ENCODE results near the gene LINGO1. TPM values are rescaled to one million over a fixed set of nuclear protein-coding genes. Genes with fewer than 3 reads are reported as not detected.

Gene LINGO1
- total and polyA plus RNA-seq, 12 donors: 0.21 to 2.7 (median 0.96) TPM; not detected in 2

DNA sequence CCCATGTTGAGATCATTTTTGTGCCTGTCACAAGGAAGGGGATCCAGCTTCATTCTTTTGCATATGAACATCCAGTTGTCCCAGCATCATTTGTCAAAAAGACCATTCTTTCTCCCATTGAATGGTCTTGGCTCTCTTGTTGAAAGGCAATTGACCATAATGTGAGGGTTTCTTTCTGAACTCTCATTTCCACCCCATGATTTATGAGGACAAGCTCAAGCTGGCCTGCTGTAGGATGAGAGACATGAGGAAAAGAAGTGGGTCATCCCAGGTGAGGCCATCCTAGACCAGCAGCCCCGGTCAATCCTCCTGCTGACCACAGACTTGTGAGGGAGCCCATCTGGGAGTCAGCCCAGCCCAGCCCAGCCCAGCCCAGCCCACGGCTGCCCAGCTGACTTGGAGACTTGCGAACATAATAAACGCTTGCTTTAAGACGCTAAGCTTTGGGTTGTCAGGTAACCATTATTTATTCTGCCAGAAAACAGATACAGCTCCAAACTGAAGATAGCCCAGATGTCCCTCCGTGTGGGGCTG is 69.0 kb downstream of the LINGO1 start:
- H3K27ac ChIP-seq: no peak overlapping the region
- no peak for DNase-seq
- 77 to 84% (median 80%) methylated on average over 6 of the region's 6 CpGs for WGBS, 4 donors
- TF ChIP-seq CTCF (IDR thresholded peaks at IDR 0.05): no peak
- TF ChIP-seq POLR2A (IDR thresholded peaks at IDR 0.05): no peak
- no peaks in the 10 kb centered on the region for H3K9me3 ChIP-seq (replicated peaks in 1 of 3)
- H3K36me3 ChIP-seq (replicated peaks in 1 of 2): no peaks in the 10 kb centered on the region
- H3K27me3 ChIP-seq: no peaks in the 10 kb centered on the region
- intact Hi-C loops (cut with DNase I): no loop called here
- no peaks in the 10 kb centered on the region for H3K4me1 ChIP-seq (replicated peaks in 1 of 2)
- H3K4me3 ChIP-seq: no peak overlapping the region

Other genes starting within 250 kb of the LINGO1 start
- gene PEAK1, start 212.8 kb downstream of the LINGO1 start, total RNA-seq: 10 to 100 TPM; 21.6 to 68.4 (median 29.7) TPM
- 10 to 100 TPM in 2 of 3 donors, 1 to 10 TPM in 1; 3.1 to 13.0 (median 10.6) TPM for gene PEAK1, start 212.8 kb downstream of the LINGO1 start, polyA plus RNA-seq
- gene HMG20A, start 212.0 kb downstream of the LINGO1 start, total RNA-seq: 10 to 100 TPM; 25.8 to 57.2 (median 41.5) TPM
- gene HMG20A, start 212.0 kb downstream of the LINGO1 start, polyA plus RNA-seq: 10 to 100 TPM; 14.0 to 49.4 (median 15.3) TPM

Measured in adrenal gland (tissue), 12 donors.